Ishikawa (cell line): ENCODE results near the gene DAGLB.

Experiments used
- CEBPB ChIP-seq: IDR thresholded peaks from 2 replicates; pipeline ENCODE4 v1.6.1; 2012
- CREB1 ChIP-seq: IDR thresholded peaks from 2 replicates; pipeline ENCODE4 v1.6.1; 2012; ENCODE audit warnings: low read depth
- EGR1 ChIP-seq: IDR thresholded peaks from 2 replicates; pipeline ENCODE4 v1.6.1; 2012
- EP300 ChIP-seq: IDR thresholded peaks from 2 replicates; pipeline ENCODE4 v1.6.1; 2012; ENCODE audit warnings: borderline replicate concordance
- FOXM1 ChIP-seq: IDR thresholded peaks from 2 replicates; pipeline ENCODE4 v1.6.1; 2012; ENCODE audit warnings: low read depth, borderline replicate concordance
- MAX ChIP-seq: IDR thresholded peaks from 2 replicates; pipeline ENCODE4 v1.6.1; 2012
- NFIC ChIP-seq: IDR thresholded peaks from 2 replicates; pipeline ENCODE4 v1.6.1; 2012
- RAD21 ChIP-seq: IDR thresholded peaks from 2 replicates; pipeline ENCODE4 v1.6.1; 2012; ENCODE audit warnings: low read depth
- TAF1 ChIP-seq: IDR thresholded peaks from 2 replicates; pipeline ENCODE4 v1.6.1; 2012; ENCODE audit warnings: low read depth, mild to moderate bottlenecking
- TCF12 ChIP-seq: IDR thresholded peaks from 2 replicates; pipeline ENCODE4 v1.6.1; 2012; ENCODE audit warnings: low read depth
- TEAD4 ChIP-seq: IDR thresholded peaks from 2 replicates; pipeline ENCODE4 v1.6.1; 2012
- USF1 ChIP-seq: IDR thresholded peaks from 2 replicates; pipeline ENCODE4 v1.6.1; 2012
- YY1 ChIP-seq: IDR thresholded peaks from 2 replicates; pipeline ENCODE4 v1.6.1; 2012; ENCODE audit warnings: low read depth
- ZBTB7A ChIP-seq: IDR thresholded peaks from 2 replicates; pipeline ENCODE4 v1.6.1; 2012; ENCODE audit warnings: low read depth
- TF ChIP-seq, protein P1 (sequence below): IDR thresholded peaks from 2 replicates; pipeline ENCODE4 v1.6.1; 2012; ENCODE audit warnings: low read depth, mild to moderate bottlenecking

Gene DAGLB

DNA sequence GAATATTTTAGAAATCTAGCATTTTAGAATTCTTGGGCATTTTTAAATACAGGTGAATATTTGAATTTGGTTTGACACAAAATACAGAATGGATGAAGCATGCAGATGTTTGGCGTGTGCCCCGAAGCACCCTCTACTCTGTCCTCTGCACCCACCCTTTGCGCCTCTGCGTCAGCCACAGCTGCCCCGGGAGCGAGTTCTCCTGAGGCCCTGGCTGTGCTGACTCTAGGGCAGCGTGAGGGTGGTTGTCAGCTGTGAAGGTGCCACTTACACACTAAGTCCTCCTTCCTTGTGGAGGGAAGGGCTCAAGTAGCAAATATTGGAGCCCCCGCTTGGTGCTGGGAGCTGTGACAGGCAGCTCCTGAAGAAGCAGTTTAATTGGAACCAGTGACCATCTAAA lies 48.4 kb downstream of the DAGLB start:
- no peak for TF ChIP-seq TCF12
- TF ChIP-seq TEAD4 = no peak
- TF ChIP-seq NFIC = no peak
- TF ChIP-seq EP300 = no peak
- TF ChIP-seq, protein P1, sequence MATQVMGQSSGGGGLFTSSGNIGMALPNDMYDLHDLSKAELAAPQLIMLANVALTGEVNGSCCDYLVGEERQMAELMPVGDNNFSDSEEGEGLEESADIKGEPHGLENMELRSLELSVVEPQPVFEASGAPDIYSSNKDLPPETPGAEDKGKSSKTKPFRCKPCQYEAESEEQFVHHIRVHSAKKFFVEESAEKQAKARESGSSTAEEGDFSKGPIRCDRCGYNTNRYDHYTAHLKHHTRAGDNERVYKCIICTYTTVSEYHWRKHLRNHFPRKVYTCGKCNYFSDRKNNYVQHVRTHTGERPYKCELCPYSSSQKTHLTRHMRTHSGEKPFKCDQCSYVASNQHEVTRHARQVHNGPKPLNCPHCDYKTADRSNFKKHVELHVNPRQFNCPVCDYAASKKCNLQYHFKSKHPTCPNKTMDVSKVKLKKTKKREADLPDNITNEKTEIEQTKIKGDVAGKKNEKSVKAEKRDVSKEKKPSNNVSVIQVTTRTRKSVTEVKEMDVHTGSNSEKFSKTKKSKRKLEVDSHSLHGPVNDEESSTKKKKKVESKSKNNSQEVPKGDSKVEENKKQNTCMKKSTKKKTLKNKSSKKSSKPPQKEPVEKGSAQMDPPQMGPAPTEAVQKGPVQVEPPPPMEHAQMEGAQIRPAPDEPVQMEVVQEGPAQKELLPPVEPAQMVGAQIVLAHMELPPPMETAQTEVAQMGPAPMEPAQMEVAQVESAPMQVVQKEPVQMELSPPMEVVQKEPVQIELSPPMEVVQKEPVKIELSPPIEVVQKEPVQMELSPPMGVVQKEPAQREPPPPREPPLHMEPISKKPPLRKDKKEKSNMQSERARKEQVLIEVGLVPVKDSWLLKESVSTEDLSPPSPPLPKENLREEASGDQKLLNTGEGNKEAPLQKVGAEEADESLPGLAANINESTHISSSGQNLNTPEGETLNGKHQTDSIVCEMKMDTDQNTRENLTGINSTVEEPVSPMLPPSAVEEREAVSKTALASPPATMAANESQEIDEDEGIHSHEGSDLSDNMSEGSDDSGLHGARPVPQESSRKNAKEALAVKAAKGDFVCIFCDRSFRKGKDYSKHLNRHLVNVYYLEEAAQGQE = no peak
- no peak for TF ChIP-seq CREB1
- no peak for TF ChIP-seq RAD21
- no peak for TF ChIP-seq ZBTB7A
- TF ChIP-seq MAX = no peak
- TF ChIP-seq CEBPB = no peak
- TF ChIP-seq FOXM1 = no peak
- no peak for TF ChIP-seq USF1
- TF ChIP-seq TAF1 = no peak
- TF ChIP-seq YY1 = no peak

DNA sequence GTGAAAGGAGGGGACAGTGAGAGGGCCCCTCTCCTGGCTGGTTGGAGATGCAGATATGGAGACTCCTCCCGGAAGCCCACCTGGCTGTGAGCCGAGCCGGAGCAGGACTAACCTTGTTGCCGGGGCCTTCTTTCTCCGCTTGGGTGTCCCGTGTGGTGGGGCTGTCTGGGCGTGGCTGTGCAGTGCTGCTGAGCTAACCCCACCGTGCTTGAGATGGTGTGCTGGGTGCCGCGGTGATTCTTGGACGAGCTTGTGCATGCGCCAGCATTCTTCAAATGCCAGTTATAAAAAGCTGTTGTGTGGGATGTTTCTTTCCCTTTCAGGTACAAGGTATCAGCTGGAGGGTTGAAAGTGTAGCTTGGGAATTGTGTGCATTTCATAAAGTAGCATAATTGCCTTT lies 48.8 kb downstream of the DAGLB start:
- no peak for TF ChIP-seq MAX
- TF ChIP-seq TEAD4 = peak; percentile 63
- no peak for TF ChIP-seq CEBPB

DNA sequence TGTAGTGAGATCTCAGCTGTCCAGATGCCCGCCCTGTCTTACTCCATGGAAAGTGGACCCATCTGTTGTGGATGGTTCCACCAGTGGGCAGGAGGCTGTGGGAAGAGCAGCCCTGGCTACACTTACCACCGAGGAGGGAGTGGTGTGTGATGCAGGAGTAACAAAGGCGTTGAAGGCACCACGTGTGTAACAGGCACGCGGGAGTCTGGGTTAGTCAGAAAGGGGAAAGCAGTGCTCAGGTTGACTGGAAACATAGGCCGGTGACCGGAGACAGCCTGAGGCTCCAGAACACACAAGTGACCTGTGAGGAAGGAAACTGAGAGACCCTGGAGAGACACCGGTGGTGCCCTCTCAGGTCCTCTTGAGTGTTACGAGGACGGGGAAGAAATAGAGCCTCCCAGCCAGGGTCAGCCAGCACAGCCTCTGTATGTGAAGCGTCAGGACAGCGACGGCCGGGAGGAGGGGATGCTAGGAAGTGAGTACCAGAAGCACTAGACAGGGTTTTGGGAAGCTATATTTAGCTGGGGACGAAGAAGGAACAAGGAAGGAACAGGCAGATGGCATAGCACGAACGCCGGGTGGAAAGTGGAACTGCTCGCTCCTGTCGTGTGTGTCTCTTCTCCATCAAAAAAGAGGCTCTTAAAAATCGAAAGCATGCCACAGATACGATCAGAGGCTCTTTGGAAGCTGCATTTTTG lies 51.7 kb downstream of the DAGLB start:
- TF ChIP-seq CEBPB = no peak
- no peak for TF ChIP-seq TEAD4
- TF ChIP-seq EGR1 = no peak
- no peak for TF ChIP-seq CREB1
- no peak for TF ChIP-seq EP300

GRCh38 chr7:6394114-6394513 lies 53.6 kb downstream of the DAGLB start:
- no peak for TF ChIP-seq TAF1
- no peak for TF ChIP-seq FOXM1
- TF ChIP-seq, protein P1 = no peak
- no peak for TF ChIP-seq MAX

DNA sequence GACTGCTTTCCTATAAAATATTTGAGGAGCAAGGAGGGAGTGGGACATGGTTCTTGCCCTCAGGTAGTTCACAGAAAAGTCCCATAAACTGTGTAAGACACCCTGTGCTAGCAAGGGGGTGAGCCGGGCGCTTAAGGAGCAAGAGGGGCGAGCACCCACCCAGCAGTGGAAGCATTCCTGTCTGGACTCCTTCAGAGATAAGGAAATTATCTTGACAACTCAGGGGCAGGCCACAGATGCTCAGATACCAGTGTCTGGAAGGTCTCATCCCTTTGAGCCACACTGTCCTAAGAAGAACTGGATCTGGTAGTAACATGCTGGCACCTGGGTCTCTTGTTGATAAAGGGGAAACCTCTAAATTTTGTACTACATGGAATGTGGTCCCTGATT lies 54.1 kb downstream of the DAGLB start:
- TF ChIP-seq CREB1 (no peak), TCF12 (no peak), TEAD4 (no peak), USF1 (no peak), CEBPB (no peak)

GRCh38 chr7:6392712-6393666 lies 54.8 kb downstream of the DAGLB start:
- TF ChIP-seq CREB1 = no peak
- TF ChIP-seq, protein P1 = no peak
- TF ChIP-seq NFIC = peak; percentile 78
- TF ChIP-seq MAX = 0 out of 2 replicates have a peak, but pooled peaks have one; percentile 18
- TF ChIP-seq RAD21 = no peak
